GM23338 (cell line): Measurements from ENCODE around the gene PLCD3.

Source experiments
- CREB1 ChIP-seq: fragments of 250-450 bp; sonication (Bioruptor Pico); IDR thresholded peaks from 2 replicates; pipeline ENCODE4 v1.5.0; 2020; ENCODE audit warnings: low read depth, mild to moderate bottlenecking, moderate library complexity
- CTCF ChIP-seq, 2 experiments: fragments of 200-600 bp in 1 of 2; sonication (generic) in 1 of 2; conservative IDR thresholded peaks; 2 replicates each; pipeline versions ENCODE4 v1.5.1 to v1.6.1; 2016 to 2017; ENCODE audit warnings: antibody characterized with exemption in 2 of 2, low read depth in 2 of 2, mild to moderate bottlenecking in 2 of 2, moderate library complexity in 1 of 2
- ETS1 ChIP-seq: IDR thresholded peaks from 2 replicates; pipeline ENCODE4 v1.6.1; 2016; ENCODE audit warnings: antibody characterized with exemption
- EZH2 ChIP-seq: fragments of 200-600 bp; sonication (generic); IDR thresholded peaks from one replicate; pipeline ENCODE4 v1.8.0; 2017; ENCODE audit warnings: antibody characterized with exemption, mild to moderate bottlenecking, low read depth; ENCODE audit not compliant: unreplicated experiment
- EZH2phosphoT487 ChIP-seq: fragments of 200-600 bp; sonication (generic); IDR thresholded peaks from one replicate; pipeline ENCODE4 v1.8.1; 2018; ENCODE audit warnings: antibody characterized with exemption; ENCODE audit not compliant: unreplicated experiment
- POLR2AphosphoS5 ChIP-seq: IDR thresholded peaks from 2 replicates; pipeline ENCODE4 v1.6.1; 2016; ENCODE audit warnings: antibody characterized with exemption, low read depth
- REST ChIP-seq: IDR thresholded peaks from one replicate; pipeline ENCODE4 v1.6.1; 2018; ENCODE audit warnings: antibody characterized with exemption; ENCODE audit not compliant: unreplicated experiment
- ZNF114 ChIP-seq: fragments of 250-450 bp; sonication (Bioruptor Pico); IDR thresholded peaks from 2 replicates; pipeline ENCODE4 v1.5.0; 2020; ENCODE audit warnings: mild to moderate bottlenecking, moderate library complexity

- no peak for TF ChIP-seq CTCF (conservative IDR thresholded peaks at IDR 0.05; ENCODE audit: low read depth in 2 of 2)
- no peak for TF ChIP-seq POLR2AphosphoS5
- TF ChIP-seq ZNF114 (CRISPR knock-in tag), result no peak
- TF ChIP-seq EZH2phosphoT487, result no peak
- TF ChIP-seq REST, result no peak
- no peak for TF ChIP-seq EZH2
- no peak for TF ChIP-seq ETS1
- no peak for TF ChIP-seq CREB1
These were observed 3.3 kb downstream of the PLCD3 start for GRCh38 chr17:45128989-45129388.
